GM18505 (cell line): ENCODE data around the gene MRPS9.

Source experiments
- ATAC-seq: cut with Tn5 transposase; IDR thresholded peaks from one replicate; pipeline ENCODE4 v1.9.1; 2021; ENCODE audit not compliant: unreplicated experiment
- POLR2A ChIP-seq: IDR thresholded peaks from 4 replicates; pipeline ENCODE4 v1.6.1; 2011; ENCODE audit warnings: borderline replicate concordance; ENCODE audit not compliant: insufficient read depth, insufficient read length; ENCODE audit errors: extremely low read depth

Gene MRPS9

DNA sequence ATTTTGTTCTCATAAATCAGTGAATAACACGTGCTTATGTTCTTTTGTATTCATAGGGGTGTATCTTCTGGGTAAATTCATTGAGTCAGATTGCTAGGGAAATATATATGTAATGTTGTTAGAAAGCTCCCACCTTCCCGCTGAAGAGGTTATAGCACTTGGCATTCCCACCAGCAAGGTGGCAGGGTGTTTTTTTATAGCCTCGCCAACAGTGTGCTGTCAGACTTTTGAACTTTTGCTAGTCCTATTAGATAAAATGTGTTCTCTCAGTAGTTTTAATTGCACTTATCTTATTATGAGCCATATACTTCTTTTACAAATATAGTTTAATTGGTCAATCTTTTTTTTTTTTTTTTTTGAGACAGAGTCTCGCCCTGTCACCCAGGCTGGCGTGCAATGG lies 31.0 kb downstream of the MRPS9 start:
- ATAC-seq = no peak

DNA sequence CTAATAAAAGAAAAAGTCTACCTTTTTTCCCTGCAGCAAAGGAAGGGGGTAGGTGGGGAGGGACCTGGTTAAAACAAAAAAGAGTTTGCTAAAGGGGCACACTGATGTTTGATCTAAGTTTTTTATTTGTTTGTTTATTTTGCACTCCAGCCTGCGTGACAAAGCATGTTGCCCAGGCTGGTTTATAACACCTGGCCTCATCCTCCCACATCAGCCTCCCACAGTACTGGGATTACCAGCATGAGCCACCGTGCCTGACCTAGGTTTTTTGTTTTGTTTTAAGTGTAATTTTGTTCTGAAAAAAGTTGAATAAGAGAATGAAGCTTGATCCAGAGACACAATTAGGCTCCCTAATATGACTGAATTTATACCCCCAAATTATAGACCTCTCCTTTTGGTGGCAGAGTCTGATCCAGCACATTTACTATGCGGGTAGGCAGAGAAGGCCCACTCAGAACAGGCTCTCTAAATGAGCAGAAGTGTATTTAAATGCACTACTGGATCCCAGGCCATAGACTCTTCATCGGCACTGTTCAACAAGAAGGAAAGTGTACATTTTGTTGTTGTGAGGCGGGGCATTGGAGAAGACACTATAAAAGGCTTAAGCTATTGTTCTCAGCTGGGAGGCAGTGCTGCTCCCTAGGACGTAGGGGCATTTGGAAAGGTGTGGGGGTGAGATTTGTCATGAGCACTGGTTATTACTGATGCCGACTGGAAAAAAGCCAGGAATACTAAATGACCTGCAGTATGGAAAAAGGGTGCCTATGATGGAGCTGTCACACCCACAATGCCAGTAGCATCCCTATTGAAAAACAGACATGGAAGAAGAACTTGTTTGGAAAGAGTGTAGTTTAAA lies 32.4 kb downstream of the MRPS9 start:
- TF ChIP-seq POLR2A = no peak

More for the DNA sequence above, 31.0 kb downstream of the MRPS9 start:
- TF ChIP-seq POLR2A = no peak

DNA sequence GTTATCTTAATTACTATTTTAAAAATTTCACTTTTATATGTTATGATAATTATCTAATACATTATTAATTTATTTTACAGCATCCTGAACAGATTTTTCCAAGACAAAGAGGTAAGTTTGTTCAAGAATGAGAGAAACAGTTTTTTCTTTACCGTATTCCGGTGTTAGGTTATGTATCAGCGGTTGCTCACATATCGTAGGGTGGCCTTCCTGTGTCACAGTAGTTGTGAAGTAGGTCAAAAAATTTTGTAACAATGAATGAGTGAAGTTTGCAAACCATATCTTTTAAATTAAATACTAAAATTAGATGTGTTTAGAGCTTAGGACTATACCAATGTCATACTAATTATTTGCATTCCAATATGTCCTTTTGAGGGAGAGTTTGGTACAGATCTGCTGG lies 33.5 kb downstream of the MRPS9 start:
- no peak for TF ChIP-seq POLR2A
- no peak for ATAC-seq

More for the DNA sequence above, 32.4 kb downstream of the MRPS9 start:
- ATAC-seq = no peak

DNA sequence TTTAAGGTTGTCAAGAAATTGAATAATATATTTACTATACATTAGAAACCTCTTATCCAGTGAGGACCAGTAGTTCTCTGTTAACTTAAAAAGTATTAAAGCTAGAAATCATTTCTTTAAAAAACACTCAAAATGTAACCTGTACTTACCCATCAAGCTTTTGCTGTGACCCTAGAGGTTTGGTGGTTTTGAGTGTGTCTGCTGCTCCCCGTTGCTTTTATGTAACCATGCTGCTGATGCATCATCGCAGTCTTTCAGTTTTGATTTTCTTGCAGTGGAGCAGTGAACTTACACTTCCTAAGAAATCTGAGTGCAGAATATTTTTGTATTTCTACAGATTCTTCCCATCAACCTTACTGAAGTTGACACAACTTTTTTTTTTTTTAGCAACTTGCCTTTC lies 34.2 kb downstream of the MRPS9 start:
- ATAC-seq = peak; percentile 88
- TF ChIP-seq POLR2A = no peak

DNA sequence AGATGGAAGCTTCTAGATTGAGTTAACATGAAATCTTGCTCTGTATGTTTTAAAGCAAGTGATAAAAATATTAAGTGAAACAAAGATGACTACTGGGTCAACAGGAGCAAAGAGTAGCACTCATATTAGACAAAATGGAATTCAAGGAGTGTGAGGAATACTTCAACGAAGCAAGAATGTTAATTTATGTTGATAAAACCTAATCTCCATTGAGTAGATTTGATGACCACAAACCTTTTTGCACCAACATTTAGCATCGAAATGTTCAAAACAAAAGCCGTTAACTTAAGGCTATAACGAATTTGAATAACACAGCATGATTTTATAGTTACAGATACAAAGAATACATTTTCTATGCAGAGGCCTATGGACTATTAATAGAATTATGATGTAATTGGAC lies 35.7 kb downstream of the MRPS9 start:
- TF ChIP-seq POLR2A = no peak
- no peak for ATAC-seq

DNA sequence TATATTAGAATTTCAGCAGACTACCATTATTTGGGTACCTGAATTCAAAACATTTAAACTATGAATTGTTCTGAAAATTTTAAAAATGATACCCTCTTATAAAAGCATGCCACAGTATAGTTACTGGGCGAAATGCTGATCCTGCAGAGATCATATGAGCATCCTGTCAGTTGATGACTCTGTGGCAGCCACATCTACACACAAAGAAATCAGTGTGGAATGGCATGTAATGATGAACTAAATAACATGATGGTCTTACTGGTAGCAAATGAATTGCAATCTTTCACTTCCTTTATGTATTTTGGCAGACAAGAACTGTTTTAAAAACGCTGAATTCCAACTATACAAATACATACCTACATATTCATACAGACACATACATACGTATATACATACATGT lies 38.3 kb downstream of the MRPS9 start:
- no peak for TF ChIP-seq POLR2A
- ATAC-seq = no peak

DNA sequence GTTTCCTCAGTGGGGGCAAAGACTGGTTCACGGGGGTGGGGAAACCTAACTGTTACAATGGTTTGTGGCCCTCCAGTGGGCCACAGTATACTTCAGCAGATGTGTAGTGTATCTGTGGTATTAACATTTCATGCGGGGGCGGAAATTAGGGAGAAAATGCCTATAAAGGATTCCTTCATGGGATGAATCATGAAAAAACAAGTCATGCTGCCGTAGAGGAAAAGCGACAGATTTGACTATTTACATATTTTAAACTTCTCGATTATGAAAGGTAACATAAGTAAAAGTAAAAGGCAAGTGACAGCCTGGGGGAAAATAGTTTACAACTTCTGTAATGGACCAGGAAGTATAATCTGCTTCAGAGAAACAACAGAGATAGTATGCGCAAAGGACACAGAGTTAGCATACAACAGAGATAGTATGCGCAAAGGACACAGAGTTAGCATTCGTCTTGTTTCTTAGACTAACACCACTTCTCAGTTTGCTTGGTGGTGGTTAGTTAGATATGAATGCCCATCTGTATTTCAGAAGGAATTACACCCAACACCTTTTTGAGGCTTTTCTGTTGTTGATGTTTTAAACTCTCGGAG lies 41.1 kb downstream of the MRPS9 start:
- ATAC-seq = no peak
- no peak for TF ChIP-seq POLR2A

DNA sequence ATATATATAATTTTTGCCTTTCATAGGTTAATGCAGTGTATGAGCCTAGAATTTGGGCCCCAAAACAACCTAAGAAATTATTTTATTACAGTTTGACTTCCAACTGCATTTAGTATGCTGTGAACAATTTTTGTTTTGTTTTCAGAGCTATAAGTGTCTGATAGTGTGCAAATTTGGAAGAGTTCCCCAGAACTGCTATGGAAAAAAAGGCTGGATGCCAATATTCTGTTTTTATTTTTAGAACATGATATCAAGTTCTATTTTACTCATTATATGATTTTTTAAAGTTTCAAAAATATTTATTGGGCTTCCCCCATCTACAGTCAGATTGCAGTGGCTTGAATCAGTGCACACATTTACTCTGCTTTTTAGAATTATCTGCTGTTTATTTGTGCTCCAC lies 42.6 kb downstream of the MRPS9 start:
- no peak for TF ChIP-seq POLR2A
- ATAC-seq = no peak

DNA sequence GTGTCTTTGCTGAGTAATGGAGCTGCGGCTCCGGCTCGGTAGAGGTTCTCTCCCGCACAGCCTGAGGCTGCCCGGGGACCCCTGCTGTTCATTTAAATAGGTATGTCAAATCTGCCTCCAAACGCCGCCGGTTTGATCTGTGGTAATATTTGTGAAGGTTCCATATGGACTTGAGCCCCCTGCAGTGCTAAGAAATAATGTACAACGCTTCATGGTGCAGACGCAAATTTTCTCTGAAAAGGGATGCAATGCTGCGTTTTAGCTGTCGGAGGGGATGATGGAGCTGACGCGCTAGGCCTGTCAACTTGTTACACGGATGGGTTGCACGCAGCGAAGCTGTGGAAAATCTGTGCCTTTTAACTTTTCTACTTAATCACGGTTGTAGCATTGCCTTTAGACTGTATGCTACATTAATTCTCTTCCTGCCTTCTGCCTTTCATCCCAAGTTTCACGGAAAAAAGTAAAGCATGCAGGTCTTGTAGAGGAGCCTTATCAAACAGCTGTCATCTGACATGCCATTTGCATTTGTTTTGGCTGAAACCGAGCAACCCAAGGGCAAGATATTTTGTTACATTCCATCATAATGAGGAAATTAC lies 43.2 kb downstream of the MRPS9 start:
- no peak for ATAC-seq
- TF ChIP-seq POLR2A = no peak

DNA sequence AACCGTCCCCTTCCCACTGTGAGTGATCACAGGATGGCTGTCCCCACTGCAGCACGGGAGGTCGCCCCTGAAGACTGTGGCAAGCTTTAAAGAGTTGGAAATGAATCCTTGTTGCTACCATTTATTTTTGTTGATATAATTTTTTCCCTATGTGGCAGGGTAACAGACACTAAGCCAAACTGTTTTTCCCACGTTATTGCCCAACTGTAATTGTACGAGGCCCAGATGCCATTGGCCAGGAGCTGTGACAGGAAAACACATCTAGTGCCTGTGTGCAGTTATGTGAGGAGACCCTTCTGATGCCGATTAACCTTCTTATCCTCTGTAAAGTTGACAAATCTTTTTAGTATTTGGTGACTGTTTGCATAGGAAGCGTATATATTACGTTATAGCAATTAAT lies 44.2 kb downstream of the MRPS9 start:
- ATAC-seq = no peak
- no peak for TF ChIP-seq POLR2A

DNA sequence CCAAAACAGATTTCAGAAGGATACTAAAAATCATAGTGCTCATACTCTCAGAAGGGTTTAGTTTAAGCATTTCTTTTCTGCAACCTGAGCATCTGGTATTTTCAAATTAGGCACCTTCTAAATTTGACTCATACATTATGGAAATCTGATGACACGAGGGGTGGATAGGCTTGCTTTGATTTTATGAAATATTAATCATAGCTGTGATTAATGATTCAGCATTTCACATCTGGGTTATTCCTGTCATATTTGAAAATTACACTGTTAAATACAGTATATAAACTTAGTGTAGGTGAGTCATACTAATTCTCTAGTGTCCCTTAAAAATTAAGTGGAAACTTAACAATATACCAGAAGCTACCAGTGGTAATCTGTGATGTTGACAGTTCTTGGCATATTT lies 47.7 kb downstream of the MRPS9 start:
- ATAC-seq = no peak
- TF ChIP-seq POLR2A = no peak

DNA sequence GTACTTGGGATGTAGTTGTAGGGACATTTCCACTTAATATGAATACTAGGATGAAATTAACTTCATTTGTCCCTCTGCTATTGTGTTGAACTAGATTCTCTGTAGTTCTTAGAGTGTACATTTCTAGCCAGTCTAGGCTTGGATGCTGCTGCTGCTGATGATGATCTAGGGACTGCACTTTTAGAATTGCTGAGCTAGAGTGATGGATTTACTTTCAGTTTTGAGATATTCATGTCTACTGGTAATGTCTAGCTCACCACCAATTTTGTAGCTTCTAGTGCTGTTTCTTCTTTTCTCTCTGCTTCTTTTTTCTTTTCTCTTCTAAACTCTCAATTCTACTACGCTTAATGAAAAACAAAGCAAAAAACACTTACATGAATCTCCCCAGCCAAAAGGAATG lies 49.4 kb downstream of the MRPS9 start:
- no peak for TF ChIP-seq POLR2A
- peak; percentile 76 for ATAC-seq

DNA sequence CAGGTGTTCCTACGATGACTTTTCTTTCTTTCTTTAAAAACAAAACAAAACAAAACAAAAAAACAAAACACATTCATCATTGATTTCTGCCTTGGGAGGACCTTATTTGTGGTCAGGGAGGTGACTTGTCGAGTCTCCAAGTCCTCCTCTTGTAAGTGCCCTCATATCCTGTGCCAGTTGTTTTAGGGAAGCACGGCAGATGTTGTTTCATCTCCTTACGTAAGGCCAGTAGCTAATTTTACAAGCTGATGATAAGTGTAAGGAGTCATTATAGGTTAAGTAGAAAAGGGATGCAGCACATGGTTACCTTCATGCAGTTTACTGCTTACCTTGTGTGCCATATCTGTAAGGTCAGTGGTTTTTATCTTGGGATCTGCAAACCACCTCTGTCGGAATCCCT lies 52.2 kb downstream of the MRPS9 start:
- TF ChIP-seq POLR2A = no peak
- no peak for ATAC-seq

DNA sequence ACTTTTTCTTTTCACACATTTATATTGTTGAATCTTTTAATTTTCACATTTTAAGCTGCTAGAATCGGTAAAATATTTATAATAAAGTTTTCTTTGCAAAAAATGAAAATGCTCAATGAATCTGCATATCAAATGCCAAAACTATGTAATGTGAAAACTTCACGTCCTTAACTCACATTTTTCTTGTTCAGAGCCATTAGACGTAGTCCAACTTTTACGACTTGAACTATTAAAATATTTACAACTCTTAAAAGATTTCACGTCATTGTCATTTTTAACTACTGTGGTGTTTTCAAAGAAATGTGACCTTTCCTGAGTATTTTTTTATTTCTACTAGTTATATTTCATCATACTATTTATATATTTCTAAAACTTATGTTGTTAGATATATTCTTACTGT lies 54.9 kb downstream of the MRPS9 start:
- no peak for TF ChIP-seq POLR2A
- no peak for ATAC-seq
